Effector CD4-positive, alpha-beta T cell (primary cell): Measurements from ENCODE around the gene ATP9B.

Experiments
- DNase-seq: peaks from one replicate; pipeline ENCODE4 v3.0.0-alpha.2; 2020

The ATP9B gene

DNA sequence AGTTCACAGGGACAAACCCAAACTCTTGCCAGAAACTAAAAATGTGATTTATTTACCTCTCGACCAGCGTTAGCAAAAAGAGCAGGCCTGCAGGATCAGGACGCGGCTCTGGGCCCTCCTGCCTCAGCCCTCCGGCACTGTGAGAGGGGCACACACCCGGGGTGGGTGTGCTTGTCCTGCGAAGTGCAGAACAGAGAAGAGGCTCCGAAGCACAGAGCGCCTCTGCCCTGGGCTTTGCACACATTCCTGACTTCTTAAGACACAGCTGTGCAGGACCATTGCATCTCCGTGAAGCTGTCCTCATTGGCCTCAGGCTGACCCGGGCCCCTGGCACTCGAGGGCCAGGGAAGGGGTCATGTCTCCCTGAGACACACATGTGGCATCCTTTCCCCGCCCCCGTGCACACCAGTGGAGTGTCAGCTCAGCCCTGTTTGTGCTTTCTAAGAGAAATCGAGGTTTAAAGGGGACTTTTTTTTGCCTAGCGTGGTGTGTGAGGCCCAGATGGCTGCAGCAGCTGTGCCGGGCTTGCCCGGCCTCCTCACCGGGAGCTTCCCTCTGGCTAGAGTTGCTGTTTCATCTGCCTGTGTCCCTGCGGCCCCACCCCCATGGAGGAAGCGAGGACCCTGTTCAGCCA is 316.6 kb downstream of the ATP9B start:
- DNase-seq = no peak

DNA sequence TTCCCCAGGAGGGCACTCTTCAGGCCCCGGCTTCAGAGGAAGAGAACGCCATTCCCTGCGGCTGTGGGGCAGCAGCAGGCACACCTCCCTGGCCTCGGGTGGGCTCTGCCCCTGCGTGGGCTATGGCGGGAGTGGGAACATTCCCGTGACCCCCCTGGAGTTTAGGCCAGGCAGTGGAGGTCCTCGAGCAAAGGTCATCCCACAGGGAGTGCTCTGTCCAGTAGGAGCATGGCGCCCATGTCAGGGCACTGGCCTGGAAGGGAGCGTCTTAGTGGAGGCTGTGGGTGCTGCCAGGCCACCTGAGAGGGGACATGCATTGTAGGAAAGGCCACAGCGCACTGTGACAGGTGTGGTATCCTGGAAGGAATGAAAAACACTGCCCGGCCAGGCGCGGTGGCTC is 317.4 kb downstream of the ATP9B start:
- DNase-seq = no peak

DNA sequence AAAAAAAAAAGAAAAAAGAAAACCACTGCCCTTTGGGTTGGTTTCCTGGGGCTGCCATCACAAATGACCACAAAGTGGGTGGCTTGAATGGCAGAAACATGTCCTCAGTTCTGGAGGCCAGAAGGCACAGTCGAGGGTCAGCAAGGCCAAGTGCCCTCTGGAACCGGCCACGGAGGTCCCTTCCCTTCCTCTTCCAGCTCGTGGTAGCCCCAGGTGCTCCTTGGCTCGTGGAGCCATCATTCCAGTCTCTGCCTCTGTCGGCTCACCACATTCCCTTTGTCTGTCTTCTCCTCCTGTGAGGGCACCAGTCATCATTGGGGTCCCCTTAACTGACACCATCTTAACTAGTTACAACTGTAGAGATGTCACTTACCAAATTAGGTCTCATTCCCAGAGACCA is 318.0 kb downstream of the ATP9B start:
- DNase-seq = no peak

DNA sequence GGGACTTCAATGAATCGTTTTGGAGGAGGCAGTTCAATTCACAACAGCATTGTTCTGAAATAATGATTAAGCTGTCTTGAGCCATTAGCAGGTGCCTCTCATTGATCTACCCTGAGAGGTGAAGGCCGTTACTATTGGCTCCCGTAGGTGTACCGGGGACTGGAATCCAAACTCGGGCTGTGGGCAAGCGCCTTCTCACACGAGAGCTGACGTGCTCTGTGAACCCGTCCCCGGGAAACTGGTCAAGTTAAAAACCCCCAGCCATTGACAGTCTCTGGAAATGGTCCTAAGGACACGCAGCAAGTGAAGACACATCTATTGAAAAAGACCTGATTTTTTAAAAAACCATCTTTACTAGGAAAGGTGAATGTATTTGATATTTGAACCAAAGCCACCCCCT is 318.4 kb downstream of the ATP9B start:
- DNase-seq = no peak

DNA sequence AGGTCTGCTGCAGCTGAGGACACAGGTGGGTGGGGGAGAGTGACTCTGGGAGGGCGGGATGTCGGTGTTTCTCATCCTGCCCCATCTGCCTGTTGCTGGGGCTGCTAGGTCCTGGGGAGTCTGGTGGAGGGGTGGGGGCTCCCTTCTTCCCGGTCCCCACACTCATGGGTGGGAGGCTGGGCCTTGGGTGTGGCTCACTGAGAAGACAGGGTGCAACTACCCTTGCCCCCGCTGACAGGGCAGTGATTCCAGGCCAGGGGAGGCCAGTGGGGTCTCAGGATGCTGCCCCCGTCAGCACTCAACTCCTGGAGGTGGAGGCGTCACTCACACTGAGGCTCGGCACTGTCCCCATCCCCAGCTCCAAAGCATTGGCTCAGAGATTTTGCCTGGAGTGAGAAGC is 318.8 kb downstream of the ATP9B start:
- no peak for DNase-seq

DNA sequence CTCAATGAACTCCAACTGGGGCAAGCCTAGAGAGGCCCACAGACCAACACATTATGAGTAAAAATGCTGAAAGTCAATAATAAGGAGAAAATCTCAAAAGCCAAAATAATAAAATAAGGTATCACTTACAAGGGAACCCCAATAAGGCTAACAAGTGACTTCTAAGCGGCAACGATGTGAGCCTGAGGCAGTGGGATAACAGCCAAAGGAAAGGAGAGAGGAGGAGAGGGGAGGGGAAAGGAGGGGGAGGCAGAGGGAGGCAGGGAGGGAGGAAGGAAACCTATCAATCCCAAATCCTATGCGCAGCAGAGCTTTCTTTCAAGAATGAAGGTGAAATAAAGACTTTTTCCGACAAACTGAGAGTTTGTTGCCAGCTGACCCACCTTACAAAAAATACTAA is 320.5 kb downstream of the ATP9B start:
- no peak for DNase-seq

DNA sequence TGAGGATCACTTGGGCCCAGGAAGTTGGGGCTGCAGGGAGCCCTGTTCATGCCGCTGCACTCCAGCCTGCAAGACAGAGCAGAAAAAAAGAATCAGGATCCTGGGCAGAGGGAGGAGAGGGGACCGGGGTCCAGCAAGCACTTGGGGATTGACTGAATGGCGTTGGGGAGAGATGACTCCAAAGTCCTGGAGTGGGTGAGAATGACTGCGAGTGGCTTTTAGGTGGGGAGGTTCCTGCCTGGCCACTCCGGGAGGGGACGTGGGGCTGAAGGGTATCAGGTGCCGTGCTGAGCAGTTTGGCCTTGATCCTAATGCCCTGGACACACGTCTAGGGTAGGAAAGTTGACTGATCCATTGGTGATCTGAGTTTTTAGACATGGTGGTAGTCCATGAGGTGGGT is 323.0 kb downstream of the ATP9B start:
- no peak for DNase-seq

DNA sequence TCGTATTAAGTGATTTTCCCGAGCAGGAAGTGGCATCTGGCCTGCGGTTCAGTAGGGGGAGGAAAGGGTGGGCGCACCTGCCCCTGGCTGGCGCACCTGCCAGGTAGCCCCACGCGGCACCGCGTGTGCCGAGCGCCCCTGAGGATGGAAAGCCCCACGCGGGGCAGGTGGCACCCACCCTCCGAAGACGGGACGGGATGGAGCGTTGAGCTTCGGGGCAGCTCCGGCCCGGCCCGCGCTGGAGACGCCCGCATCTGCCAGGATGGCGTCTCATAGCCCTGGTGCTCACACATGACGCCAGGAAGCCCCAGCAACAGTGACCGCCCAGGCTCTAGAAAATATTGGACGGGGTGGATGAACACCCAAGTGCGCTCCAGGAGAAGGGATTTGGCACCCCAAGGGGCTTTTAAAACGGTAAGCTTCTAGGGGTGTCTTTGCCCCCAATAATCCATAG is 324.0 kb downstream of the ATP9B start:
- no peak for DNase-seq

DNA sequence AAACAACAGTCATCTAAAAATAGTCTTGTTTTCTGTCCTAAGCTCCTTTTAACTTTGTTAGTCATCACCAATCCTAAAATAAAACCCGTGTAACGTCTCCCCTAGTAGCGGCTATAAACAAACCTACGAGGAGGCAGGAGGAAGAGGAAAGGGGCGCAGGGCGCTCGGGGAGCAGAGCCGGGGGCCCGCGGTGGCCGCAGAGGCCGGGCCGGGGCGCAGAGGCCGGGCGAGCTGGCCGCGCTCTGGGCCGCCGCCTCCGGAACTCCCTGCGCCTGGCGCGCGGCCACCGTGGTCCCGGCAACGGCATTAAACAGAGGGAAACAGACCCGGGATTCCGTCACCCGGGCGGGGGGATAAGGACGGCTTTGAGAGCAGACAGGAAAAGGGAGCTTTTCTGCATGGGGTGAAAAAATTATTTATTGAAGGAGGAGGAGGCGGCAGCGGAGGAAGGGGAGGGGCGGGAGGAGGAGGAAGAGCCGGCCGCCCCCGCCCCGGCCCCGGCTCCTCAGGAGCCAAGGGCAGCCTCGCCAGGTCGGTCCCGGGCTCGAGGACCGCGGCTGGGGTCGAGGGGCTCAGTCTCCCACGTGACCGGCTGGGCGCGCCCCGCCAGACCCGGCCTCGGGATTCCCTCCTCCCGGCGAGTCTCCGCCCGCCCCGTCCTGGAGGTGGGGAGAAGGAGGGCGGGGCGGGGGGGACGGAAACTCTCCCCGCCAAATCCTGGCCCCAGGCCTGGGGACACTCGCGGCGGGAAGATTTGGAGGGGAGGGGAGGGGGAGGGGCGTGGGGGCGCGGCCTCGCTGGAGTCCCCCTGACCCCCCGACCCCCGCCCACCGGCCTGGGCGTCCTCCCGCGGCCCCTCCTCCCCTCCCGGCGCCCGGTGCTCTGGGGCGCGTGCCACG is 324.7 kb downstream of the ATP9B start:
- peak; percentile 38 for DNase-seq

DNA sequence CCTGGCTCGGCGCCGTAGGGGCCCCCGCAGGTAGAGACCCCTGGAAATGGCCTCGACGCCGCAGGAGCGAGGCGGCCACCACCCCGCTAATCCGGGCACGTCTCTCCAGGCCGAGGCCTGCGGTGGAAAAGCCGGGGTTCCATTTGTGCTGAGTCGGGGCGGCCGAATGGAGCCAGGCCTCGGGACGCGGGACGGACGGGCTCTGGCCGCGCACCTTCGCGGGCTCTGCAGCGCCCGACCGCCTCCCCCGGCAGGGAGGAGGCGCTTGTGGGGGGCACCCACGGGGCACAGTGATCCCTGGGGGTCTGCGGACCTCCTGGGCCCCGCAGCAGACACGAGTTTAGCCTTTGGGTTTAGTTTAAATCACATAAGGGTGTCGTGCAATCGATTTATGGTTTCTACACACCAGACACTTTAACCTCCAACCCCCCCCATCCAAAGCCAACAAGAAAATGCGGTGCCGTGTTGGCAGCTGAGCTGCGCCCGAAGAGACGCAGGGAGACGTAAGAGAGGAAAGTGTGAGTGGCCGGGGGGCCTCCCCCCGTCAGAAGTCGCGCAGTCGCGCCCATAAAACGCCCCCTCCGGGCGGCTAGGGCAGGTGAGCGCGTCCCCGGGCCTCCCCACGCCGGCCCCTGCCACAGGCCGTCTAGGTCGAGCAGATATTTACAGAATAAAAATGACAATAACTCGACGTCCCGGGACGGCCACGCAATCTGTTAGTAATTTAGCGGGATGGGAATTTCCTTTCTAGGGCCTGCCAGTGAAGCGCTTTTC is 325.5 kb downstream of the ATP9B start:
- DNase-seq = peak; percentile 56

DNA sequence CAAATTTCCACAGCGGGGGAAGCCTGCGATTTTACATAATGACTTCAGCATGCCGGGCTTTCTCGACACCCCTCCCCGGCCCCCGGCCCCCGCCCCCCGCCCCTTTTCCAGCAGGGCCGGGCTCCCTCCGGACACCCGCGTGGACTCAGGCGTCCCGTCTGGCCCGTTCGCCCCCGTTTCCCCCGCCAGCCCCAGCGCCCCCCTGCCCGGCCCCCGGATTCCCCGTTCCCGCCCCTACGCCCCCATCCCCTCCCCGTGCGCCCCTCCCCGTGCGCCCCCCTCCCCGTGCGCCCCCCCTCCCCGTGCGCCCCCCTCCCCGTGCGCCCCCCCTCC is 326.1 kb downstream of the ATP9B start:
- DNase-seq = no peak

DNA sequence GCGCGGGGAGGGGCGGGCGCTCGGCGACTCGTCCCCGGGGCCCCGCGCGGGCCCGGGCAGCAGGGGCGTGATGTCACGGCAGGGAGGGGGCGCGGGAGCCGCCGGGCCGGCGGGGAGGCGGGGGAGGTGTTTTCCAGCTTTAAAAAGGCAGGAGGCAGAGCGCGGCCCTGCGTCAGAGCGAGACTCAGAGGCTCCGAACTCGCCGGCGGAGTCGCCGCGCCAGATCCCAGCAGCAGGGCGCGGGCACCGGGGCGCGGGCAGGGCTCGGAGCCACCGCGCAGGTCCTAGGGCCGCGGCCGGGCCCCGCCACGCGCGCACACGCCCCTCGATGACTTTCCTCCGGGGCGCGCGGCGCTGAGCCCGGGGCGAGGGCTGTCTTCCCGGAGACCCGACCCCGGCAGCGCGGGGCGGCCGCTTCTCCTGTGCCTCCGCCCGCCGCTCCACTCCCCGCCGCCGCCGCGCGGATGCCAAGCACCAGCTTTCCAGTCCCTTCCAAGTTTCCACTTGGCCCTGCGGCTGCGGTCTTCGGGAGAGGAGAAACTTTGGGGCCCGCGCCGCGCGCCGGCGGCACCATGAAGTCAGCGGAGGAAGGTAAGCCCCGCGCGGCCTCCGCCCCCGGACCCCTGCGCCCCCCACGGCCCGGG is 326.7 kb downstream of the ATP9B start, which contains the start of gene NFATC1:
NFATC1 (plus strand) TSS at position 170 of the 644 bp plus-strand sequence; CDS start at position 465, 295 bp downstream.
- peak; percentile 83 for DNase-seq

DNA sequence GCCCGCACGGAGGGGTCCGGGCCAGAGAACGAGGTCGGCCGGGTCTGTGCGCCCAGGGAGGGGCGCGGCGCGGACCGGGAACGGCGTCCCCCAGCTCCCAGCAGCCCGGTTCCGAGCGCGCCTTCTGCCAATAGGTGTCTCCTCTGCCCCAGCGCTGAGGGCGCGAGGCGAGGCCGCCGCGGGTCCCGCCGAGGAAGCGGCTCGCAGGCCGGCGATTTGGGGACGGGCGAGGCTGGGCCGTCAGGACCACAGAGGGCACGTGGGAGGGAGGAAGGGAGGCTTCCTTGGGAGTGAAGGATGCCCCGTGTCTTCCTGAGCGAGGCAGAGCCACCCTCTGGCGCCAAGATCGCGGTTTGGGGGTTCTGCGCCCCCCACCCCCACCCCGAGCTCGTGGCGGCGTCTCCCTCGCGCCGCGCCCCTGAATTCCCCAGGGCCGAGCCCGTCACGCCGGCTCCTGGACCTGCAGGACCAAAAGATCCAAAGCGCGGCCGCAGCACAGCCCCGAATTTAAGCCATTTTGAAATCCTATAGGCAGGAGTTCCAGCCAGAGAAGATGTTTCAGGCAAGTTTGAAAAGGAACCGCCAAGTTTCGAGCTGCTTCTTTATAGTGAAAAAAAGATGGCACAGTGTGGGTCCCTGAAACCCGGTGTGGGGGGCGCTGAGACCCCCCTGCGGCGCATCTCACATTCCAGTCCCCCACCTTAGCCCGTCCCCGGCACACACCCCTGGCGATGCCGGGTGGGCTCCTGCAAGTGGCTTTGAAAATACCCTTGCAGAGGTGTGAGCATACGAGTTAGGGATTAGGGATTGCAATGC is 327.4 kb downstream of the ATP9B start:
- DNase-seq = no peak

DNA sequence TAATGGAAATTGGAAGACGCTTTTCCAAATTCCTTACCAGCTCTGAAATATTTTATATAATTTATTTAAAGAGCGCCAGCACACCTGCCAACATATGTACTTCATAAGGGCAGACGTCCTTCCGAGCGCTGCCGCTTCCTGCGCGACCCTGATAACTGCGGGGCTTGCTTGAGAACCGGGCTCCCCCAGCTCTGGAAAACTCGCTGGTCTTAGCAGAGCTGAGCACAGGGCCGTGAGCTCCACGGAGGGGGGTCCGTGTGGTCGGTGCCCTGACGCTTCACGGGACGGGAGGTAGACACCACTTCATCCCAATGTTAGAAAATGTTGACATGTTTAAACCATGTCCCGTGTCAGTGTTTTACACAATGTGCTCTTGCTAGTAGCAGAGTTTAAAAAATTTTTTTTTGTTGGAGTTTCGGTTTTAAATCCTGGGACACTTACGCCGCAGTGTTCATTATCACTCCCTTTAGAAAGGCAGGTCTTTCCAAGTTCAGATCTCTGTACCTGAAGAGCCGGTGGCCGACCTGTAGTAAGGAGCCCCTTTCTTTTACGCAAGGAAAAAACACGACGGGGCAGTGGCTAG is 328.1 kb downstream of the ATP9B start:
- DNase-seq = no peak

DNA sequence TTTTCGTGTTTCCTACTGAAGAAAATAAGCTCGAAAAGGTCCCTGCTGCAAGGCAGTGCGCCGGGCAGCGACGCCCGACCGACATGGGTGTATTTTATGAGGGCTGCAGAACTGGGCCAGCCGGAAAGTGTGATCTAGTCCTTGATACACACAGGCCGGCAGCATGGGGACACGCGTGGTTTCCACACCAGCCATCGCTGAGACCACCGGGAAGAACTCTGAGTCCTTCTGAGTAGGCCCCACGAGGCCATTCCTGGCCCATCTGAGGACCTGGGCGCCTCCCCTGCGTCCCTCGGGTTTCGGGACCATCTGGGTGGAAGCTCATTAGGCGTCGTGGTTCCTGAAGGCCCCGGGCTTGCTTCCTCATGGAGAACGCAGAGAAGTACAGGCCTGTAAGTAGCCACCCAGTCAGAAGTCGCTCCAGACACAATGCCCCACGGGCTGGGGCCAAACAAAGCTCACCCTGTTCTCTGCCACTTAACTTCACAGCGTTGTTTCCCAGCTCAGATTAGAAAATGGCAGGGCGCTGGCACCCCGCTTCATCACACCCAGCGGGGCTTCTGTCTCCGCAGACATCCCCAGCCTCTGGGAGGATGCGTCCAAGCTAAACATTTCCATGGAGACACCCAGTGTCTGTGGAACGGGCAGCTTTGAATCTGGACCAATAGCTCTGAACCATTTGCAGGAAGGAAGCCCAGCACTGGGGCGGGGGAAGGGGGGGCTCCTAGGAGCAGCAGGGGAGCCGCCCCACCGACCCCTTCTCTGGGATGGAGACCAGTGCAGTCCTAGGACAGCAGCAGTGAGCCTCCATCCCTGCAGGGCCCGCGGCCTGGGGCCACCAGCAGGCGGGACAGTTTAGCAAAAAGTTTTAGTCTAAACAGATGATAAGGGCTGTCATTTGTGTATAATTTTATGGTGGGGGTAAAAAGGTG is 328.9 kb downstream of the ATP9B start:
- DNase-seq = no peak

DNA sequence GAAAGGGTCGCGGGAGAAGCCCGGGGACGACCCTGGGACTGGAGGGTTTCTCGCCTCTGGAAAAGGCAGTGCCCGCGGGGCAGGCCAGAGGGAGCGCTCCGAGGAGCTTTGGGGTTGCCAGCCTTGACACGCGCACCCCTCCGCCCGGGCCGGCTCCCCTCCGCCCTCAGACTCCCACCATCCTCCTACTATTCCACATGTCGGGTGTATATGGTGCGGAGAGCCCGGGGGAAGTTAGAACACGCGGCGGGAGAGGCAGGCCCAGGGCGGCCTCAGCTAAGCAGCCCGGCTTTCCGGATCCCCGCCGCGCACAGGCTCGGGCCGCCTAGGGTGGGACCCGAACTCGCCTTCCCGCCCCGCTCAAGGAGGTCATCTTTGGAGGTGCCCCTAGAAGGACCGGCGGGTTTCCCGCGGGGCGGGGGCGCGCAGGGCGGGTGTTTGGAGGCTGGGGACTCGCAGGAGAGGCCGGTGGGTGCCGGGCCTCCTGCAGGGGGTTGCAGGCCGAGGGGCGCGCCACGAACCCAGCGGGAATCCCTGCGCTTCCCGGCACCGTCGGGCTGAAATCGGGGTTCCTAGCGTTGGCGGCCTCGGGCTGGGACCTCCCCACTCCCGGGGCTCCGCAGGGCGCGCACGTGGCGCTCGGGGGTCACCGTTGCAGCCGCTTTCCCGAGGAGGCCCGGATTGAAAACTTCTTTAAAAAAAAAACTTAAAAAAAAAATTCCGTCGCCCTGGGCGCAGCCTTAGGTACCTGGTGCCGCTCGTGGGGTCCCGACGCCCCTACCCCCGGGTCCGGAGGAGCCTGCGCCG is 330.3 kb downstream of the ATP9B start:
- DNase-seq = no peak

DNA sequence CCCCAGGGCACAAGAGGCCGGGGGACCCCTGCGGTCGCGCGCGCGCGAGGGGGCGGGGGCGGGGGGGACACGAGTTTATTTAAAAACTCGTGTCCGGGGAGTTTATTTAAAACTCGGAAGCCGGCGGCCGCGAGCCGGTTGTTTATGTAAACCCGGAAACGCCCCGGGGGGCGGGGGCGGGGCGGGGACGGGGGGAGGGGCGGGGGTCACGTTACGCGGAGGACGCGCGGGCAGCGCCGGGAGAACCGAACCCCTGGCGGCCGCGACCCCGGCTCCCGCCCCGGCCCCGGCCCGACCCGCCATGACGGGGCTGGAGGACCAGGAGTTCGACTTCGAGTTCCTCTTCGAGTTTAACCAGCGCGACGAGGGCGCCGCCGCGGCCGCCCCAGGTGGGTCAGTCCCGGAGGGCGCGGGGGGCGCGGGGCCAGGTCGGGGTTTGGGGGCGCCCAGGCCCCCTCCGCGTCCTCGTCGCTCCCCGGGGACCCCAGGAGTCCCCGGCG is 330.9 kb downstream of the ATP9B start:
- peak; percentile 65 for DNase-seq

DNA sequence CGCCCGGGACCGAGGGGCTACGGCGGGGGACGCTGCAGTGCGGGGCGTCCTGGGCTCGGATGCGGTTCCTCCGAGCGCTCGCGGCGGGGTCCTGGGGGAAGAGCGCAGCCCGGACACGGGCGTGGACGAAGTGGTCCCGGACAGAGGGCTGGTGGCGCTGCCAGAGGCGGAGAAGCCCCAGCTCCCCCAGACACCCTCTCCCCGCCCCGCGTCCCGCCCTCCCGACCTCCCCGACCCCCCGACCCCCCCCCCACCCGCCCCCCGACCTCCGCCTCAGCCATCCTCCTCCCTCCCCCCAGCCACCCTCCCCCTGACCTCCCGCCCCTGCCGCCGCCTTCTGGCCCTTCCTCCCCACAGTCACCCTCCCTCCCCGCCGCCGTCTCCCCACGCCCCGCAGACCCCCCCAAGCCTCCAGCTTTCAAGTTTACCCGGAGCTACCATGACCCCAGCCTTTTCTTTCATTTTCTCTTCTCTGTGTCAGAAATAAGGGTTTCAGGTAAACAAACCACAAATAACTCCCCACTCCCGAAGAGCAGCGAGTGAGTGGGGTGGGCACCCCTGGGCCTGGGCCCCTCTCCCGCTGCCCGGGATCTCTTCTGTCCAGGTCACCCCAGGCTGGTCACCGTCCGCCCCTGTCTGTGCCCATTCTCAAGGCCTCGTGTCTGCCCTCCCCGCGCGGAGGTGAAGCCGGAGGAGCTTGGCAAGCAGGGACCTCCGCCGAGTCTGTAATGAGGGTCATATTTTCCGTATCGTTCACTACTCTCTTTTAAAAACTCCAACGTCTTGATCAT is 331.6 kb downstream of the ATP9B start:
- DNase-seq = peak; percentile 60
